Activated gamma-delta T cell treated with Interleukin-2 at 50 U/mL for 16 hours (primary cell): Measurements from ENCODE around the gene POLR1H.

Experiments
- DNase-seq: peaks from one replicate; pipeline ENCODE4 v3.0.0-alpha.2; 2020

Gene POLR1H

DNA sequence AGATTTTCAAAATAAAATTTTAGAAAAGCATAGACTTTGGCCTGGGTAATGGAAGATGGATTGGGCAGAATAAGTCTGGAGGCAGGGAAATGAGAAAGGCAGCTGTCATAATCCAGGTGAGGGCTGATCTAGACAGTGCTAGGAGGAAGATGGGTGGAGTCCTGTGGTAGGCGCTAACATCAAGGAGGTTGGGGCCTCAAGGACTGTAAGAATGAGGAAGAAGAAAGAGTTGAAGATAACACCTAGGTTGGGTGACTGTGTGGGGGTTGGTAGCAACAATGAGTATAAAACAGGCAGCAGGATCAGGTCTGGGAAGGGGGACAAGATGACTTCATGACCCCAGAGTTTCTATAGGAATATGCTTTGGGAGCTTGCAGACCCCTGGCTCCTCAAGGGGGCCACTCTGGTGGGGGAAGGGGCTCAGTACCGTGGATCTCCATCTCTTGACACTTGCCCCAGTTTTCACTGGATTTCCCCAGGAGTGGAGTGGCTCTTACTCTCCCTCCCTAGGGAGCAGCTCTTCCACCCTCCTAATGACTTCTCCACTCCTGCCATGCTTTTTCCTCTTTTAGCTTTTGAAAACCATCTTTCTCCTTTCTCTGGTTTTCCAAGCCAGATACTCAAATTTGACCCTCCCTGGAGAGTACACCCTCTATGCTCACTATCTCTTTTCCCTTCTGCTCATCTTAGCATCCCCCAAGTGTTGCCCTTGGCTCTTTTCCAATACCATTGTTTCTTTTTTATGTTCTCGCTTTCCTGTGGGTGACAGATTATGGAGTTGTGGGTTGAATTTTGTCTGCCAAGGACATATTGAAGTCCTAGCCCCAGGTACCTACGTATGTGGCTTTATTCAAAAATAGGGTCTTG lies 37.1 kb downstream of the POLR1H start:
- DNase-seq = no peak

DNA sequence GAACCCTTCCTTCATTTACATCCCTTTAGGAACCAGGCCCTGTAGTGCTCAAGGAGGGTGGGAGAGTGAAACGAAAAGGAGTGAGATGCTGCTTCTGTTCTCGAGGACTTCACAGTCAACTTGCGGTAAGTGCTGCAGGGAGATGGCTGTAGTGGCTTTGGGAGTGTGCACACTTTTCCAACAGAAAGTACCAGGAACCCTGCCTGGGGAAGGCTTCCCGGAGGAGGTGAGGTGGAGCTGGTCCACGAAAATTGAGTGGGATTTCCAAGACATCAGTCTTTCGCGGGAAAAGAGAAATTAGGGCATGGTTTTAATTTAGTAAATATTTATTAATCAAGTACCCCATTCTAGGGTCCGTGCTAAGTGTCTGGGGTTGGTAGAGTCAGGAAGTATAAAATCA lies 39.1 kb downstream of the POLR1H start:
- DNase-seq = no peak

DNA sequence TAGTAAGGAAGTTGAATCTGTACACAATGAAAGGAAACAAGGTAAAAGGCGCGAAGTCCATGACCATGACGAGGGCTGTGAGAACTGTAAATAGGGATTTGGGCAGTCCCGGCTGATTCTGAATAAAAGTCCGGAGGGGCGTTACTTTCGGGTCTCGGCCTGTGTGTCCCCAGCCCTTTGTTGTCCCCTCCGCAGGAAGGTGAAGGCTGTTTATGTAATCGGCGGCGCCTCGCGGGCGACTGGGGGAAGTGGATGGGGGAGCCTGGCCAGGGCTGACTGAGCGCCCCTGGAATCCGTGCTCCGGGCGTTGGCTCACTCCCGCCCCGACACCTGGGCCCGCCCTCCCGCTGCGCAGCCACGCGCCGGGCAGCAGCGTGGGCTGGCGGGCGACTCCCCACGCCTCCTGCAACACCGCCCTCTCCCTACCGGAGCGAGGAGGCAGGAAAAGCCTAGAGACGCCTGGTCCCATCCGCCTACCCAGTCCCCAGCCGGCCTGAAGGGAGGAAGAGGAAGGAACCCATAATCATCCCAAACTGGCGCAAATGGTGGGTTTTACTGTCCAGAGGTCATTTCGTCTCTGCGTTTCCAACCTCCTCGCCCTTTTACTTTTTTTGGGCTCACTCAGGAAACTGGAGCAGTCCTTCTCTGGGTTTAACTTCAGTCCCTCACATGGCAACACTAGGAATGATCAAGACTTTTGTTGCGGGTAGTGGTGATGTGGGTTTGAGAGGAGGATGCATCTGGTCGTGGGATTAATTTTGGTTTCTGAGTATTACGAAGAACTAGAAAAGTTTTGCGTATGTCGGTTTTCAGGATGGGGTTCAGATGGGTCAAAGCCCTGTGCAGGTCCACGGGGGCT lies 39.7 kb downstream of the POLR1H start:
- no peak for DNase-seq

DNA sequence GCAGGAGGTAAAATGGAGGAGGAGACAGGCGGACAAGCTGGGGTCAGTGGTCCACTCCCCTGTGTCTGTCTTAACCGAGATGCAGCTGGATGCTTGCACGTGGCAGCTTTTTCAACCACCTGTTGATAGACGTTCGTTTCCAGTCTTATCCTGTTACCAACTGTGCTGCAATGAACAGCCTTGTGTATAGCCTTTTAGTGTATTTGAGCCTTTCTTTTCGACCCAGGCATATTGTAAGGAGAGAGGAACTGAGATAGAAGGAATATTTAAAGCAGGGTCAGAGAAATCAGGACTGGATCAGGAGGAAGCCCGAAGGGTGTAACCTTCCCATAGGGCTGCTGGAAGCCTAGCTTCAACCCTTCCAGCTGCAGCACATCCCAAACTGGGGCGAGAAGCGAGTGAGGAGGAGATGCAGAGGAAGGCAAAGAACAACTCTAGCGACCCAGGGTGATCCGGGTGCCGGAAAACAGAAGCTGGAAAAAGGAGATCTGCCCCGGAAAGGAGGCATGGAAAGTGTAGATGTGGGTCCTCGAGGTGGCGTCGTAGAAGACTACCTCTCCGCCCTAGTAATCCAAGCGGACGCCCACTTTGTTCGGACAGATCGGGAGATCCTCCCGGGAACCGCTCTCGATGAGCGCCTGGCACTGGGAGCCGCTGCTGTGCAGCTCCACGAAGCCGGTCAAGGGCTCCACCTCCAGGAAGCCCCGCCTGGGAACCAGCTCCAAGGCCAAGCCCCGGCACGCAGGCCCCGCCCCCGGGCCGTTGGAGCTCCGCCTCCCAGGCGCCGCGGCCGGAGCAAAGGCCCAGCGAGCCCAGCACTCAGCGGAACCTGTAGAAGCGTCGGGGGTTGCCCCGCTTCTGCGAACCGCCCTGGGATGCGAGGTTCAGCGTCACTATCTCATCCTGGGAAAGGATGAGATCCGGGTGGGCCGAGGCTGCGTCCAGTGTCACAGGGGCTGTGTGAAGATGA lies 40.7 kb downstream of the POLR1H start:
- DNase-seq = peak; percentile 48

DNA sequence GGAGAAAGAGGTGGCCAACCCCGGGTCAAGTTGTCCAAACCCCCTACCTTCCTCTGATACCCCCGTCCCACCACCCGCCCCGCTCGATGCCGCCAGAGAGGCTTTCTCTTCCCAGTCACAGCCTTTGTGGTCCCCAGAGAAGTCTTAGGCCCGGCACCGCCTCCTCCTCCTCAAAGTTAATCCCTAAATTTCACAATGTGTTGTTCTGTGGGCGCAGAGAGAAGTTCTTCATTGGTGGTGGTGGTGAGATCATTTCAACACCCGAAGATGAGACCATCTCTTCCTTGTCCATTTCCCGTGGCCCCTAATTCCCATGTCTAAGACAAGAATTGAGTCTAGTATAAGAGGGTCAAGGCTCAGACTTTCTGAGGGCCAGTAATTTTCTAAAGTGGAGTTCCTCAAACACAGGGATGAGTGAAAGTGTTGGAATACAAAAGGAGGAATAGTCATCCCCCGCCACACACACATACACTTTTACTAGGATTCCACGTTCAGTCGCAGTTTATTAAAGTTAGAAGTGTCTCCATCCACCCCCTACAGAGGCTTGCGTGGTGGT lies 41.4 kb downstream of the POLR1H start:
- DNase-seq = no peak

DNA sequence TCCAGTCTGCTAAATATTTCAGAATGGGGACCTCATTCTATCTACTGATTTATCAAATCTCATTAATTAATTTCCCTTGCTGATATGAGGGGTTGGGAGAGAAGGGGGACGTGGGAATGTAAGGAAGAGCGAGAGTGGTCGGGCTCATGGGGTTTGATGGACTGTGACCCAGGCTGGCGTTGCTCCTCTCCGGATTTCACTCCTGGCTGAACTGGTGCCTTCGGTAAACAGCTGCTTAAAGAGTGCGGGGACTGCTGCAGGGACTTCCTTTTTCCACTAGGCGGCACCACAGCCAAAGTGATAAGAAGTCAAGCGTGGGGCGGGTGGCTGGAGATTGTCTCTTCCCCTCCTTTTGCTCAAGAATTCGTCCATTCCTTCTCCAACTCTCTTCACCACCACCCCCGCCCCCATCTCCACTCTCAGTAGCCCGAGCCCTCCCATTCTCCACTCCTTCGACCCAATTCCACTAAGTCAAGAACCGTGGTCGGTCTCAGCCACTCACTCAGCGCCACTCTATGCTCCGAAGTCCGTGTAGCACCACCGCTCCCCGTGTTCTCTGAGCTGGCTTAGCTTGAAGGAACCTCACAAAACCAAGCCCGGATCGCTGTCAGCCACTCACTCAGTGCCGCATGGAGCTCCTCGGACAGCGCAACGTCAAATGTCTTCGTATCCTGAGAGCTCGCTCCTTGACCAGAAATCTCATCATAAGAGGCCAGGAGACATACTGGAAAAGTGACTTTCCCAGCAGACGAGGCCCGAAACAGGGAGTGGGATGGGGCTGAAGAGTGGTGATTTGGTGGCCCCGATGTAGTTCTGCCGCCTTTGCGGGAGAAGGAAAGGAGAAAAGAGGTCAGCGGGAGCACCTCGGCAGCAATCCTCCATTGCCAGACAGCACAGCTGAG lies 42.2 kb downstream of the POLR1H start:
- DNase-seq = peak; percentile 79

DNA sequence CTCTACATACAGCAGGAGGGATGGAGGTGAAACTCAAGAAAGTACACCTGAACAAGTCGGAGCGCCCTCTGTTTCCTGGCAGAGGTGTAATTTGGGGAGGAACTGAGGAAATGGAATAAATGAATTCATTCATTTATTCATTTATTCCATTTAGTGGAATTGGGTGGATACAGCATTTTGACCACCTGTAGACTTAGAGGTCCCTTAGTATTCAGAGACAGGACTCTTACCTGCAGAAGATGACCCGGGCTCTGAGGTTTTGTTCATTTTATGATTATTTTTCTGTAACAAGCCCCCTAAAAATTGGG lies 42.8 kb downstream of the POLR1H start:
- no peak for DNase-seq

DNA sequence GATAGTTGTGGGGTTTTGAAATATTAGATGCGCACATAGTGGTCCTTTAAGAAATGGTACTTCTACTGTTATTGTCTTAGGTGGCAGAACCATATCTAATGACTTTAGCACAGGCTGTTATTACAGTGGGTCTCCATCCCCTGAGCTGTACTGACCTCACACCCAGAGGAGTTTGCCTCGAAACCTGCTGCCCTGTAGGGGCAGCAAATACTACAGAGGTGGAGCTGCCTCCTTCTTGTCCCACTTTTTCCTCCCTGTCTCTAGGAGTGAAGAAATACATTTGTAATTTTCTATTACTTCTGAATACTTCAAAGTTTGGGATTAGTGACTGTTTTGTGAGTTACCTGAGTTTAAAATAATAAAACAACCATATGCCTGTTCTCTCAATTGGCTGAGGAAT lies 43.6 kb downstream of the POLR1H start:
- DNase-seq = no peak

DNA sequence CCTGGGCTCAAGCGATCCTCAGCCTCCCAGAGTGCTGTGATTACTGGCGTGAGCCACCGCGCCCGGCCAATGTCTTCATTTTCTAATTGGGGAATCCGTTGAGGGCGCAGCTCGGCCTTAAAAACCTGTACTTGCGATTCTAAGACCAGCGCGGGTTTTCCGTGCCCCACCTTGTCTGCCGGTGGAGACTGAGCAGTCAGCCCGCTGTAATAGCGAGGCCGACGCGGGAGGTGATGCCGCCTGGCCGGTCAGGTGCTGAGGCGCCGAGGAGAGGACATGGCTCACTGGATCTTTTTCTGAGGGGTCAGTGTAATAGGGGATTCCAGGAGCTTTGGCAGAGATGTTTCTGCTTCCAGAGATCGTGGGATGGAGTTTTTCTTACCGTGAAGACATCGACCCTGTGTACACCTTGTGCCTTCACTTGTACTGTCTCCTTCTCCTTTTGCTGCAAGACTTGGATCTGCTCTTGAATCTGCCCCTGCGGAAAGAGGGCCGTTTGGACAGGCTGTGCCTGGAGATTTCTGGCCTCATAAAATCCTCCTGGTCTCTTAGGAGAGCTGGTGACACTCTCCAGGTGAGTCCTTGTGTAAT lies 50.3 kb downstream of the POLR1H start:
- DNase-seq = no peak

DNA sequence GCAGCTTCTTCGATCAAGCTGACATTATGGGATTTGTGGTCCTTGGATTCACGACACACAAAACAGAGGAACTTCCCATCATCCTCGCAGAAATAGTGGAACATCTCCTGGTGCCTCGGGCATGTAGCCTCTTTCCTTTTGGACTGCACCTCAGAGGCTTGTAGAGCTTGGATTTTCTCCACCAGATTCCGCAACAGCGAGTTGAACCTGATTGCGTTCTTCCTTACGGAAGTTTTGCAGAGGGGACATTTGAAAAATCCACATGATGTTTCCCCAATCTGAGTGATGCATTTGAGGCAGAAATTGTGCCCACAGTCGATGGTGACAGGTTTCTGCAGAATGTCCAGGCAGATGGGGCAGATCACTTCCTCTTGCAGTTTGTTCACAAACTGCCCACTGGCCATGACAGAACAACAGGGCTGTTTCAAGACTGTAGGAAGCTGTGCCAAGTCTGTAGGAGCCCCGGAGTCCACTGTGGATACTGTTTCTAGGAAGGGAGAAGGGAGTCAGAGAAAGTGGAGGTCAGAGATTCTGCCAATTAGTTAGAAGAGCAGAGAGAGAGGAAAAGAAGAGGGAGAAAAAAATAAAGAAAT lies 51.4 kb downstream of the POLR1H start:
- no peak for DNase-seq

DNA sequence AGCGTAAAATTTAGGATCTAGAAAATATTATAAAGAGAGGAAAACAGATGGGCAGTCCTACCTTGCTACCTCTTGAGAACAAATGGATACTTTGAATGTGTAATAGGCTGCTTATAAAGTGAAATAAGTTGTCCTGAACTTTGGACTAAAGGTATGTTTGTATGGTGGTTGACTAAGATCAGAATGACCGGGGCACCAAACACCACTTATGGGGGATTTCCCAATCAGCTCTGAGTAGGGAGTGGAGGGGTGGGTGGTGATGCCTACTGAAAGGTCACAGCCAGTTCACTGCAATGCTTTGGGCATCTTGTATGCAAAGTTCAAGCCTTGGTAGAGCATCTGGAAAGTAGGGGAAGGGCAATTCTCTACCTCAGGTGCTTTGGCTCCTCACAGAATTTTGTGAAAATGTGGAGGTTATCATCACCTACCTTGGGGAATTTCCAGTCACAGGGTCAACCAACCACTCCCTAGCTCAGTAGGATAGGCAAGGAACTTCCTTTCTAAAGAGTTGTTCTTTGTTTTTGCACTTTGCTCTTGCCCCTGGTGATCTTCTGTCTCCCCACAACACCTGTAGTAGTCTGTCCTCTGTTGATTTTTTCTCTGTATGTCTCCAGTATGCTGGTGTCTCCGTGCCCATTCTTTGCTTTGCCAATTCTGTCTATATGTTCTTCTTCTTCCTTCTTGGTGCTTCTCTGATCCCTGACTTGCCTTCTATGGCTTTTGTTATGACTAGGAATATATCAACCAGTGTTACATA lies 52.1 kb downstream of the POLR1H start, which contains the start of gene TRIM31:
TRIM31 (minus strand) TSS at position 88 of the 757 bp plus-strand sequence. CDS start 285 bp downstream, outside the sequence.
- no peak for DNase-seq

DNA sequence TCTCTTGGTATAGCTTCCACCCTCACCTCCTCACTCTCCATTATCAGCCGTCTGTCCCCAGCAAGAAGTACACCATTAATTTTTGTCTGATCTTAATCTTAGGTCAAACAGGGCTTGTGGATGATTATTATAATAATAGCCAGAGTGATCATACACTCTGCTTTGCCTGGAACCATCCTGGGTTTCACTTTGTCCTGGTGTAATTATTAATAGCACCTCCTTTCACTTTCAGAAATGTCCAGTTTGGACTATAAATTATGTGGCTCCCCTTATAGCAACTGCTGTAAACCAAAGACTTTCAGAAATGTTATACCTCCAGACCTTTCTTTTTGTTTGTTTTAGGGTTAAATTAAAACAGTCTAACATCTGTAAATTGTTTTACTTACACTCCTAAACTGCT lies 52.8 kb downstream of the POLR1H start:
- DNase-seq = no peak
